H1 (cell line): ENCODE results near the gene NRIP3. TPM values are rescaled to one million over a fixed set of nuclear protein-coding genes. Genes with fewer than 3 reads are reported as not detected.

Experiments used
- CTCF ChIA-PET: fragments of 300-600 bp; sonication (Branson Sonifier 250); formaldehyde crosslinking; loops from one replicate; lab custom pipeline; 2021; ENCODE audit not compliant: partially characterized antibody; lab: Charles Lee
- POLR2A ChIA-PET: fragments of 300-600 bp; sonication (Branson Sonifier 250); formaldehyde crosslinking; loops from one replicate; lab custom pipeline; 2021; ENCODE audit warnings: inconsistent platforms; ENCODE audit not compliant: partially characterized antibody; lab: Charles Lee
- DNase-seq, 2 experiments: peaks; one replicate each; pipeline versions ENCODE4 v3.0.0 to v3.0.0-alpha.2; 2010 to 2022; ENCODE audit warnings: low spot score in 2 of 2, low read depth in 1 of 2, mixed read lengths in 1 of 2
- FAIRE-seq: peaks from 2 replicates; lab custom pipeline; 2011; peaks lifted over from hg19 to GRCh38; lab: Jason Lieb, UNC
- H2AFZ ChIP-seq: 2 replicates; pipeline ENCODE4 v1.8.1; 2012; ENCODE audit warnings: low read length, inconsistent platforms
- H2AK5ac ChIP-seq: 2 replicates; pipeline ENCODE4 v1.6.1; 2013; ENCODE audit warnings: low read depth, low read length
- H2BK120ac ChIP-seq: replicated peaks from 2 replicates; pipeline ENCODE3; 2013; ENCODE audit warnings: low read depth, low read length, inconsistent platforms
- H2BK12ac ChIP-seq: 2 replicates; pipeline ENCODE4 v1.6.1; 2013; ENCODE audit warnings: low read depth, low read length
- H2BK15ac ChIP-seq: 2 replicates; pipeline ENCODE4 v1.6.1; 2013; ENCODE audit warnings: low read length
- H2BK20ac ChIP-seq: 2 replicates; pipeline ENCODE4 v1.6.1; 2013; ENCODE audit warnings: low read length
- H2BK5ac ChIP-seq: 2 replicates; pipeline ENCODE4 v1.6.1; 2013; ENCODE audit warnings: low read depth, low read length
- H3K14ac ChIP-seq: 2 replicates; pipeline ENCODE4 v1.6.1; 2013; ENCODE audit warnings: inconsistent platforms; ENCODE audit not compliant: insufficient read length
- H3K18ac ChIP-seq: 2 replicates; pipeline ENCODE4 v1.6.1; 2013; ENCODE audit warnings: low read length; ENCODE audit errors: extremely low read depth
- H3K23ac ChIP-seq: 2 replicates; pipeline ENCODE4 v1.6.1; 2013; ENCODE audit warnings: inconsistent platforms; ENCODE audit not compliant: insufficient read length
- H3K23me2 ChIP-seq: 2 replicates; pipeline ENCODE4 v1.6.1; 2013; ENCODE audit warnings: low read depth, low read length
- H3K27ac ChIP-seq: 2 replicates; pipeline ENCODE4 v1.6.1; 2011; ENCODE audit warnings: low read depth, low read length, inconsistent platforms
- H3K27me3 ChIP-seq, 4 experiments: replicated peaks in 1 of 4; 1 replicate in 1 of 4; 2 replicates in 3 of 4; pipeline versions ENCODE4 v1.6.1 to v1.8.1; 2011 to 2013; ENCODE audit warnings: low read length in 3 of 4, mild to moderate bottlenecking in 3 of 4, inconsistent platforms in 2 of 4, mixed read lengths in 2 of 4, moderate library complexity in 1 of 4; ENCODE audit not compliant: control insufficient read depth in 3 of 4, insufficient read depth in 3 of 4; ENCODE audit errors: extremely low read depth in 1 of 4
- H3K36me3 ChIP-seq, 4 experiments: 2 replicates each; pipeline versions ENCODE4 v1.6.1 to v1.8.1; 2011 to 2013; ENCODE audit warnings: mild to moderate bottlenecking in 4 of 4, low read length in 3 of 4, moderate library complexity in 2 of 4, control low read depth in 1 of 4, inconsistent platforms in 1 of 4; ENCODE audit not compliant: insufficient read depth in 4 of 4, control insufficient read depth in 2 of 4
- H3K4ac ChIP-seq: replicated peaks from 2 replicates; pipeline ENCODE3; 2013; ENCODE audit warnings: low read length, low read depth, mixed read lengths, inconsistent platforms; ENCODE audit not compliant: insufficient read length
- H3K4me1 ChIP-seq, 4 experiments: replicated peaks in 1 of 4; 1 replicate in 1 of 4; 2 replicates in 3 of 4; pipeline versions ENCODE4 v1.6.1 to v1.8.1; 2011 to 2013; ENCODE audit warnings: low read length in 3 of 4, inconsistent platforms in 2 of 4, mixed read lengths in 1 of 4; ENCODE audit not compliant: insufficient read depth in 4 of 4, control insufficient read depth in 3 of 4
- H3K4me2 ChIP-seq, 2 experiments: 2 replicates each; pipeline versions ENCODE4 v1.6.1 to v1.8.1; 2011 to 2013; ENCODE audit warnings: low read depth in 2 of 2, low read length in 2 of 2, control low read depth in 1 of 2, inconsistent platforms in 1 of 2, mild to moderate bottlenecking in 1 of 2; ENCODE audit not compliant: insufficient read depth in 1 of 2
- H3K4me3 ChIP-seq, 4 experiments: fragments of 200-600, 300-600 bp in 1 of 4; sonication (generic), shearing (Covaris generic), sonication (Bioruptor Twin) in 1 of 4; 2 replicates each; pipeline versions ENCODE4 v1.5.1 to v1.8.1; 2011 to 2016; ENCODE audit warnings: low read length in 4 of 4, low read depth in 3 of 4, control low read depth in 2 of 4, inconsistent platforms in 2 of 4, mild to moderate bottlenecking in 2 of 4, mixed read lengths in 1 of 4, moderate library complexity in 1 of 4; ENCODE audit not compliant: insufficient read depth in 2 of 4; ENCODE audit errors: extremely low read depth in 1 of 4
- H3K56ac ChIP-seq: replicated peaks from 2 replicates; pipeline ENCODE3; 2013; ENCODE audit warnings: low read depth, mild to moderate bottlenecking, mixed read lengths, low read length, inconsistent platforms; ENCODE audit not compliant: insufficient read length
- H3K79me1 ChIP-seq: 2 replicates; pipeline ENCODE4 v1.6.1; 2013; ENCODE audit warnings: low read depth, low read length, control low read depth
- H3K79me2 ChIP-seq, 2 experiments: 2 replicates each; pipeline versions ENCODE4 v1.6.1 to v1.8.1; 2012 to 2013; ENCODE audit warnings: low read length in 2 of 2, mild to moderate bottlenecking in 2 of 2, inconsistent platforms in 1 of 2; ENCODE audit not compliant: insufficient read depth in 2 of 2, control insufficient read depth in 1 of 2
- H3K9ac ChIP-seq, 4 experiments: replicated peaks in 1 of 4; 1 replicate in 1 of 4; 2 replicates in 3 of 4; pipeline versions ENCODE4 v1.6.1 to v1.8.1; 2011 to 2013; ENCODE audit warnings: low read depth in 3 of 4, low read length in 3 of 4, control low read depth in 2 of 4, mild to moderate bottlenecking in 2 of 4, moderate library complexity in 2 of 4, inconsistent platforms in 1 of 4; ENCODE audit errors: extremely low read depth in 1 of 4
- H3K9me3 ChIP-seq, 2 experiments: 2 replicates each; pipeline versions ENCODE4 v1.6.1 to v1.8.1; 2012 to 2013; ENCODE audit warnings: mild to moderate bottlenecking in 2 of 2, moderate library complexity in 2 of 2, control low read depth in 1 of 2, inconsistent platforms in 1 of 2, low read depth in 1 of 2, low read length in 1 of 2, mixed read lengths in 1 of 2; ENCODE audit not compliant: insufficient read depth in 2 of 2
- H4K20me1 ChIP-seq, 2 experiments: replicated peaks in 1 of 2; 2 replicates each; pipeline versions ENCODE3 to v1.8.1; 2011 to 2013; ENCODE audit warnings: inconsistent platforms in 2 of 2, low read length in 2 of 2, mild to moderate bottlenecking in 1 of 2; ENCODE audit not compliant: insufficient read depth in 2 of 2, control insufficient read depth in 1 of 2
- H4K5ac ChIP-seq: 2 replicates; pipeline ENCODE4 v1.6.1; 2013; ENCODE audit warnings: low read length, low read depth, mixed read lengths, inconsistent platforms; ENCODE audit not compliant: insufficient read length
- H4K8ac ChIP-seq: 2 replicates; pipeline ENCODE4 v1.8.0; 2013; ENCODE audit warnings: mild to moderate bottlenecking, moderate library complexity, low read length, inconsistent platforms; ENCODE audit not compliant: insufficient read depth; ENCODE audit errors: extremely low read depth
- H4K91ac ChIP-seq: replicated peaks from 2 replicates; pipeline ENCODE3; 2013; ENCODE audit warnings: low read length, mixed read lengths, inconsistent platforms; ENCODE audit not compliant: insufficient read length
- ATF2 ChIP-seq: IDR thresholded peaks from 2 replicates; pipeline ENCODE4 v1.6.1; 2012; ENCODE audit warnings: low read length, inconsistent platforms
- EGR1 ChIP-seq: IDR thresholded peaks from 2 replicates; pipeline ENCODE4 v1.6.1; 2011; ENCODE audit warnings: low read depth, low read length, borderline replicate concordance
- EZH2 ChIP-seq: fragments of 200-600 bp; sonication (generic); IDR thresholded peaks from 2 replicates; pipeline ENCODE4 v1.7.1; 2012; ENCODE audit warnings: low read depth, mild to moderate bottlenecking, moderate library complexity, low read length, inconsistent platforms; ENCODE audit not compliant: severe bottlenecking
- JUN ChIP-seq: IDR thresholded peaks from 2 replicates; pipeline ENCODE4 v1.6.1; 2011; ENCODE audit warnings: low read depth, mild to moderate bottlenecking, improper control_type of control experiment, low read length
- NANOG ChIP-seq: IDR thresholded peaks from 2 replicates; pipeline ENCODE4 v1.6.1; 2011; ENCODE audit warnings: low read length, low read depth, mild to moderate bottlenecking, inconsistent platforms; ENCODE audit not compliant: insufficient read depth, poor library complexity, severe bottlenecking
- NRF1 ChIP-seq: IDR thresholded peaks from 2 replicates; pipeline ENCODE4 v1.6.1; 2011; ENCODE audit warnings: mild to moderate bottlenecking, low read depth, low read length, improper control_type of control experiment
- RAD21 ChIP-seq, 2 experiments: IDR thresholded peaks in 1 of 2; conservative IDR thresholded peaks in 1 of 2; 2 replicates each; pipeline ENCODE4 v1.6.1; 2011; ENCODE audit warnings: low read depth in 2 of 2, low read length in 2 of 2, improper control_type of control experiment in 1 of 2, inconsistent platforms in 1 of 2, mild to moderate bottlenecking in 1 of 2, moderate library complexity in 1 of 2
- RBBP5 ChIP-seq: IDR thresholded peaks from 2 replicates; pipeline ENCODE4 v1.7.1; 2012; ENCODE audit warnings: low read depth, mild to moderate bottlenecking, inconsistent platforms, low read length, moderate library complexity, borderline replicate concordance
- SAP30 ChIP-seq: fragments of 300-600 bp; sonication (generic); IDR thresholded peaks from 2 replicates; pipeline ENCODE4 v1.7.1; 2012; ENCODE audit warnings: low read length, moderate library complexity, mild to moderate bottlenecking, inconsistent platforms; ENCODE audit not compliant: insufficient read depth, insufficient replicate concordance
- SIN3A ChIP-seq, 2 experiments: IDR thresholded peaks in 1 of 2; conservative IDR thresholded peaks in 1 of 2; 2 replicates each; pipeline ENCODE4 v1.6.1; 2011 to 2012; ENCODE audit warnings: low read length in 2 of 2, improper control_type of control experiment in 1 of 2, low read depth in 1 of 2, mild to moderate bottlenecking in 1 of 2
- SIRT6 ChIP-seq: IDR thresholded peaks from one replicate; pipeline ENCODE4 v1.7.1; 2012; ENCODE audit warnings: low read length, inconsistent platforms
- WGBS, 2 experiments: shearing (Covaris generic) in 1 of 2; methylation state at CpG; one replicate each; pipeline versions ENCODE4 v1.1.6 to v1.1.7; 2013 to 2015; ENCODE audit warnings: low lambda C conversion rate in 2 of 2, mixed read lengths in 2 of 2, inconsistent platforms in 1 of 2, low coverage in 1 of 2, missing lambda C conversion rate in 1 of 2; ENCODE audit not compliant: insufficient replicate concordance in 2 of 2, insufficient coverage in 1 of 2, insufficient read length in 1 of 2; ENCODE audit errors: extremely low coverage in 1 of 2, missing lambda C conversion rate in 1 of 2; 5-methylcytosine and 5-hydroxymethylcytosine counted together
- polyA plus RNA-seq, 7 experiments: library from polyadenylated mRNA; depleted of rRNA in 3 of 7; stranded (reverse) in 5 of 7; unstranded in 2 of 7; fragments of >200 nt in 5 of 7; fragments of 200-250 nt in 2 of 7; gene quantifications; 1 replicate in 5 of 7; 2 replicates in 1 of 7; 4 replicates in 1 of 7; pipeline versions ENCODE4 v1.2.1 to v1.2.3, GENCODE V29; 2011 to 2013; ENCODE audit warnings: missing spikeins in 2 of 7, mixed read lengths in 2 of 7
- total RNA-seq: library from RNA; stranded (reverse); fragmentation: NEBNext Ultra II Directional; extraction: Animal tissue kit (Norgen Biotek cat#: 25700); gene quantifications from 2 replicates; pipeline ENCODE4 v1.2.1, GENCODE V29; 2021

NRIP3 gene
- total and polyA plus RNA-seq, 2 of the 8 experiments (the other 6 are each of a cell fraction or from before 2014, with no cell fraction given): 3.9 to 7.1 TPM

- Histone ChIP-seq H2BK15ac (no peak overlapping the region), H4K8ac (no peak overlapping the region), H3K27me3 (no peaks in the 10 kb centered on the region), H4K91ac (no peak overlapping the region), H4K5ac (no peak overlapping the region), H3K36me3 (no peaks in the 10 kb centered on the region), H3K79me1 (no peaks in the 10 kb centered on the region), H3K27ac (no peak overlapping the region), H3K18ac (no peak overlapping the region), H4K20me1 (no peaks in the 10 kb centered on the region), H3K79me2 (no peaks in the 10 kb centered on the region), H2AK5ac (no peak overlapping the region), H3K23ac (no peak overlapping the region), H2BK20ac (no peak overlapping the region), H3K56ac (no peak overlapping the region), H2BK120ac (no peak overlapping the region), H2BK12ac (no peak overlapping the region; the same call in 1 of the 2 replicates), H3K4me2 (no peak overlapping the region), H3K9ac (no peak overlapping the region), H2AFZ (no peak overlapping the region), H3K4ac (no peak overlapping the region), H3K23me2 (no peaks in the 10 kb centered on the region), H3K9me3 (no peaks in the 10 kb centered on the region), H3K14ac (no peak overlapping the region), H3K4me1 (peaks cover 0 to 8% (median 2%) of the 10 kb centered on the region in 4 experiments; a peak in 3 of 7 replicates), H3K4me3 (no peak overlapping the region), H2BK5ac (no peak overlapping the region)
- ChIA-PET CTCF (interaction anchor here (0.9 to 2.0 kb wide), 5 partner anchors 9 to 40 kb away, joined by 3 to 6 read pairs (median 3); partner anchors contain the start of gene NRIP3), POLR2A (no interaction called here)
- DNase-seq: no peak
- WGBS, 2 experiments: 100% methylated on average over 3 of the region's 3 CpGs; no CpG with 5 or more reads in 1 of the 2 experiments
- no peak for FAIRE-seq
- TF ChIP-seq NANOG (no peak), SAP30 (no peak), SIRT6 (no peak), ATF2 (no peak), RAD21 (IDR thresholded peaks at IDR 0.05 in 1 of 2, conservative IDR thresholded peaks at IDR 0.05 in 1 of 2; ENCODE audit: low read depth in 2 of 2, low read length in 2 of 2) (no peak), NRF1 (no peak), EGR1 (no peak), EZH2 (no peak), SIN3A (conservative IDR thresholded peaks at IDR 0.05 in 1 of 2, IDR thresholded peaks at IDR 0.05 in 1 of 2; ENCODE audit: low read depth in 1 of 2, low read length in 2 of 2) (no peak), JUN (no peak), RBBP5 (no peak)
These were observed 34.7 kb upstream of the NRIP3 start for GRCh38 chr11:9038541-9038940.
